Caki2 (cell line): ENCODE data around the gene DNAJC11. TPM values are rescaled to one million over a fixed set of nuclear protein-coding genes. Genes with fewer than 3 reads are reported as not detected.
"Not testable (repeated sequence)": the region's sequence is repeated elsewhere in the genome, so short reads cannot be mapped to it uniquely, and the experiment has no call there.

Experiments used
- DNase-seq: peaks from one replicate; pipeline ENCODE4 v3.0.0-alpha.2; 2015; ENCODE audit warnings: low read depth
- in situ Hi-C: cut with HindIII; loops from 2 replicates; pipeline ENCODE4 v1.10.0; 2016; ENCODE audit warnings: low sequenced_read_pairs, low pct_unique_long_range_greater_than_20kb, mixed read lengths
- total RNA-seq: library from RNA; depleted of rRNA; stranded (reverse); fragments of >200 nt; shearing (Covaris generic); gene quantifications from 2 replicates; pipeline ENCODE4 v1.2.3, GENCODE V29; 2014; ENCODE audit warnings: low replicate concordance

The DNAJC11 gene
- total RNA-seq, 1 experiment from 2014 or later, result 36.9 TPM

DNA sequence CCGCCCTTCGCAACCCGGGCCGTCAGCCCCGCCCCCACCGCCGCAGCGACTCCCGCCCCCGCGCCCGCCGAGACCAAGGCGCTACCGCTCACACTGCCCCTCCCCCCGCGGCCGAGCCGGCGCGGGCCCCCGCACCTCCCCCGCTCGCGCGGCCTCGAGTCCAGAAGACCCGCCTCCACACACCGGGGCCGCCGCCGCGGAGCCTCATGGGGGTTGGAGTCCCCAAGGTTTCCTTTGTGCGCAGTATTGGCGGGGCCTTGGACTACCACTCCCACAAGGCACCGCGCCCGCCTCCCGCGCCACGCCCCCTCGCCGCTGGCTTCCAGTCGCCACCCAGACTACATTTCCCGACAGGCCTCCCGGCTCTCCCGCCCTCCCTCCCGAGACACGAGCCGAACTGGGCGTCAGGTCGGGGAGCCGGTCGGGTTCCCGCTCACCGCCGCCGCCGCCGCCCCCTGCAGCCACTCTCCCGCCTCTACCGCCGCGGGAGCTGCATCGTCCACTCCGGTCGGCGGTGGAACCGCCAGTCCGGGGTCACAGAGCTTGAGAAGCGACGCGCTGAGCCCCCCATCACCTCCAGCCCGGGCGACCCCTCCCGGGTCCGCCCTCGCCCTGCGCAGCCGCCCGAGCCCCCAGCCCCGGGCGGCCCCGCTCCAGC, 88.1 kb downstream of the DNAJC11 start, which contains the start of gene PHF13:
TSS of gene PHF13 (plus strand) at position 371 of the 658 bp plus-strand sequence. CDS start 336 bp downstream, outside the sequence.
- in situ Hi-C loops, result no loop called here
- peak; percentile 96 for DNase-seq

DNA sequence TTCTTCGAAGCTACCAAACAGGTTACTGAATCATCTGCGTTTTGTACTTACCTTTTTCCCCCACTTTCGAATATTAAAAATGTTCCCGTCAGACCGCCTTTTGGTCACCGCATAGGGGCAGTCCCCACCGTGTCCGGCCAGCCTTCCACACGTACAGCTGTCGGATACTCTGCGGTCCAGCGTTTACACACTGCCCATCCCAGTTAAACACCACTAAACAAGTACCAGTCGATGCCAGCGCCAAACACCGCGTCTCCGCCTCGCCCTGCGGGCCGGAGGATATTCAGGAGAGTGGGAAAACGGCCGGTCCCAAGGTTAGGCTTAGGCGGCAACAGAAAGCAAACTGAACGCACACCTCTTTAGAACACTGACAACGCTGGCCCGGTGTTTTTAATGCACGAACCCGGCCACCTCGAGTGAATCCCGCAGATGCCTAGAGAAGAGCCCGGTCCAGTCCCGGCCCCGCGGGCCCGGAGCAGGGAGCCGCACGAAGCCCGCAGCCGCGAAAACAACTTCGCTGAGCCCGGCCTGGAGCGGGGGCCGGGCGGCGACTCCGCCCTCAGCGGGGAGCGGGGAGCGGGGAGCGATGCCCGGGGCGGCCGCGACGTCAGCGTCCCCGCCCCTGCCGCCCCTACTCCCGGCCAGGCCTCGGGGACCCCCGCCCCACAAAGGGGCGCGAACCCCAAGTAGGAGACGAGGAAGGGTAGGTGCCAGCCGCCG, 88.8 kb downstream of the DNAJC11 start:
- in situ Hi-C loops, result no loop called here
- DNase-seq, result peak; percentile 55

DNA sequence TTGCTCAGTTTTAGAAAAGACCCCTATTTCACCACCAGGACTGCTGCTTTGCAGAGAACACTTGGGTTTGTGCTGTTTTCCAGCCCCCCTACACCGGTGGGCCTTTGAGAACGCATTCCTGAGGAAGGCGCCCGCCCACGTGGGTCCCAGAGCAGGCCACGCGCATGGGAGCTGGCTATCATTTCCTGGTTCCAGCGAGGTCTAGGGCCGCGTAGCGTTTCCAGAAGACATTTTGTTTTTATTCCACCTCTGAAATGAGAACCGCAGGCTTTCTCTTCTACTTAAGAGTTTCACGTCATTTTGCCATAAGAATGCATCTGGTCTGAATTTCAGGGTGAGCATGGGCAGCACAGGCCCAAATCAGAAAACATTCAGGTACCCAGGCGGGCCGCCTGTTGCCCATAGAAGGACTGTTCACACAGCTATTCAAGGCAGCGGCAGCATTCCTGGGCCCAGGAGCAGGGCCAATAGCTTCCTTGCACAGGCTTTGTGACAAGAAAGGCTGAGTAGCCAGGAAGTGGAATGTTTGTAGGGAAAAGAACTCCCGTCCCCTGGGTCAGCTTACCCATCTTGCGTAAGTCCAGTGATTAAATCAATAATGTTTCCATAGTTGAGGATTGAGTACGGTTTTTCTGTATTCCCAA, 97.6 kb downstream of the DNAJC11 start:
- in situ Hi-C loops, result no loop called here
- DNase-seq, result no peak

DNA sequence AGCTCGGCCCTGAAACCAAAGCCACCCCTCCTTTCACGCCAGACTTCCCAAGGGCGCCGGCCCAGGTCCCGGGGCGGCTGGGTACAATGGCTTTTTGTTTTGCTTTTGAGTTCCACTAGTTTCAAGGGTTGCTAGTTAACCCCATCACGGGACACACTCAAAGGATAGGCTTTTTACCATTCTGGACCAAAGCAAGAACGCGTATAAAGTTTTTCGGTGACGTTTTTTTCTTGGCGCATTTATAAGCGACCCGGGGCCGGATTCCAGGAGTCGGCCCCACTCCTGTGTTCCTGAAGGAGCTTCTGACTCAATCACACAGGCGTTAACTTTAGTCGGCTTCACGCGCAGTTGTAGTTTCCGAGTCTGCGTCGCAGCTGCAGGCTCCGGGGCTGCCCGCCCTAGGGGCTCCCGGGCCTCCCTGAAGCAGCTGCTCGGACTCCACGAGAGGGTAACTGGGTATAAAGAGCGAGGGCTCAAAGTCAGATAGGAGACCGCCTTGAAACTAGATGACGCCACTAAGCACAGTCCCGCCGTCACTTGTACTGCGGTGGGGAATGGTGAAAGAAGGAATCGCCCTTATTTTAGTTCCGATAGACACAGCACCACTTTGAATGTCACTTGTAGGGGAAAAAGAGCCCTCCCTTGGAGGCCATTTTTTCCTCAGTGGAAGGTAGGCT, 98.2 kb downstream of the DNAJC11 start:
- no peak for DNase-seq
- in situ Hi-C loops, result no loop called here

DNA sequence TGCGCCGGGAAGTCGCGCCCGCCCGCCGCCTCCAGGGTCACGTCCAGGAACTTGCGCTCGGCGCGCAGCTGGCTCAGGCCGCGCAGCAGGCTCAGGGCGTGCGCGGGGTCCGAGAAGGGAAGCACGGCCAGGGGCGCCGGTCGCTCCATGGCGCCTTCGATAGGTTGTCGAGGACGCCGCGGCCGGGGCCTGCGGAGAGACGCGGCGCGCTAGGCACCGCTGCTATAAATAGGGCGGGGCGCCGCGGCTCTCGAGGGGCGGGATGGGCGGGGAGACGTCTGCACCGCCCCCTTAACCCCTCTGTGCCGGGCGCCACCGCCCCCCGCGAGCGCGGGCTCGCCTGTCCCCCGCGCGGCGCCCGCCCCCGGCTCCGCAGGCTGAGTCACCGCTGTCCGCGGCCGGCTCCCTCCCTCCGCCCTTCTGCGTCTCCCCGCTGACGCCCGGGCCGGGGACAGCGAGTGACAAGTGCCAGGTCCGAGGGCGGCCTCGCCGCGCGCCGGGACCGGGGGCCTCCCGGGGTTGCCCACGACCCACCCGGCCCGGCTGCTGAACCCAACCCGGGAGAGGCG, 98.9 kb downstream of the DNAJC11 start, which contains the start of gene KLHL21:
TSS of gene KLHL21 (minus strand) at position 201 of the 569 bp plus-strand sequence. CDS start at position 149, 52 bp downstream.
- in situ Hi-C loops, result no loop called here
- DNase-seq, result peak; percentile 84

DNA sequence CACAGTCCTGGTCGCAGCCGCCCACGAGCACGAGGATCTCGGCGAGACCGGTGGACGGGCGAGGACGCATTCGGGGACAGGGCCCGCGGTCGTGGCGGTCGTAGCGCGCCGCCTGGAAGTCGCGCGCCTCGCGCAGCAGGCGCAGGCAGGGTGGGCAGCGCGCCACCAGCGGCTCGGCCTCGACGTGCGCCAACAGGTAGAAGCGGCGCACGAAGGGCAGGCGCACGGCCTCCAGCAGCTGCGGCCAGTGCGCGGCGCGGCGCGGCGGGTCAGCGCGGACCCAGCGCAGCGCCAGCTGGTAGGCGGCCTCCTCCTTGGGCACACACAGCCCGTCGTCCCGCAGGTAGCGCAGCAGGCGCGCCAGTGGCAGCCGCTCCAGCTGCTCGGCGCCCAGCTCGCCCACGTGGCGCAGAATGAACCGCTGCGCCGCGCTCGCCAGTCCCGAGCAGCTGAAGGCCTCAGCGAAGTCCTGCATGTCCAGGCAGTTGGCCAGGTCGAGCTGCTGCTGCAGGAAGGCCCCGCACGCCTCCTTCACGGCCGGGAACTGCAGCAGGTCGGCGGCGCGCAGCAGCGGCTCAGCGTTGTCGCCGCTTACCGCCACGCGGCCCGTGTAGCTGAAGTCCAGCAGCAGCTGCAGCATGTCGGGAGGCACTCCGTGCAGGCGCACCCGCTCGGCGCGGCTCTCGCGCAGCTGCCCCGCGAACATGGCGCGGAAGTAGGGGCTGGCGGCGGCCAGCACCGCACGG, 99.5 kb downstream of the DNAJC11 start:
- peak; percentile 66 for DNase-seq
- in situ Hi-C loops, result no loop called here

DNA sequence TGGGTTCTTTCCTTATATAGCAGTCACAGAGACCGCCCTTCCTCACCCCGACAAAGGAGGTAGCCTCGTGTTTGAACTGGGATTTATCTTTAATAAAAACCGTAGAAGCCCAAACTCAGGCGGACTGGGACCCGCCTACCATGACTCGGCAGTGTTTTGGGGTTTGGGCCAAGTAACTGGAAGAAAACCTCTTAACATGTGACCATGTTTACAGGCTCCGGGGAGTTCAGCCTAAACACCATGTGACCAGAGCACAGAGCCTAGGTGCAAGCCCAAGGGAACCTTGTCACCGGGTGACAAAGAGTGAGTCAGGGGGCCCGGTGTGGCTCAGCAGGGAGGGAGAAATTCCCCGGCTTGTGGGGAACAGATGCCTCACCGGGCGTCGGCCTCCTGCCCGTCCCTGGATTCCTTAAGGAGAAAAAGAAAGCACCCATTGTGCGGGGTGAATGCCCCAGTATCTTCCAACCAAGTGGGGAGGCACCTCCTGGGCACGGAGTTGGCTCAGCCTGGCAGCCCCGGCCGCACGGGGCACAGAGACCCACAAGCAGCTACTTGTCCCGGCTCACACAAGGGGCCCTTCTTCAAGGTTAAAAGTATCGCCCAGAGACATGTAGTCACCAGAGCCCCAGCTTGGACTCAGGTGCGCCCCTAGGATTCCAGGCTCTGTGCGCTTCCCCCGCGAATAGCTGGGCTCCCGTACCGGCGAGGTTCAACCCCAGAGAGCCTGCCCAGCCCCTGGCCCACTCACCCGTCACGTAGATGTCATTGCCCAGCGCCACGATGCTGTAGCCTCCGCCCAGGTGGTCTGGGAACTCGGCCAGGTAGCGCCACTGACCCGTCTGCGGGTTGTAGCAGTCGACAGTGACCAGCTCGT, 100.3 kb downstream of the DNAJC11 start:
- in situ Hi-C loops, result no loop called here
- DNase-seq, result peak; percentile 94

DNA sequence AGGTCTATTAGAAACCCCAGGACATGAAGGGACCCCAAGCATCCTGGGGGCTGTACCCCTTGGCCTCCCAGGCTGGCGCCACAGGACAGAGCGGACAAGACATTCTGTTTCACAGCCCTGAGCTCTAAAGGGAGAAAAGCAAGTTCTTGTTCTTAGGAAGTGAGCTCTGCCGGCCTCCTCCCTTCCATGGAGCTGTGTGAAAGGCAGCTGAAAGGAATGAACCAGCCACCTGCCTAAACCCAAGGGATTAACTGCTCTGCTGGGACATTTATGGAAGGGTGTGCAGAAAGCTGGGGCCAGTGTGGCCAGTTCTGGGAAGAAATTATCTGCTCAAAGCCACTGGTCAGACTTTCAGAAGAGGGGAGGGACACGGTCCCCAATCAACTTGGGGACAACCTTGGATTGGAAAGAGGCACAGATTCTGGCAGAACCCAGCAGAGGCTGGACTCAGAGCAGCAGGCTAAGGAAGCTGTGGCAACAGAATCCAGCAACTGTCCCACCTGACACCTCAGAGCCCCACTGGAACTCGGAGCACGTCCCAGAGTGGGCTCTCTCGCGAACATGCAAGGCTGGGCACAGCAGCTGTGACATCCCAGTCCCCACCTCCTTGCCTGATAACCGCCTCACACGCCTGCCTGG, 101.1 kb downstream of the DNAJC11 start:
- in situ Hi-C loops, result no loop called here
- no peak for DNase-seq

DNA sequence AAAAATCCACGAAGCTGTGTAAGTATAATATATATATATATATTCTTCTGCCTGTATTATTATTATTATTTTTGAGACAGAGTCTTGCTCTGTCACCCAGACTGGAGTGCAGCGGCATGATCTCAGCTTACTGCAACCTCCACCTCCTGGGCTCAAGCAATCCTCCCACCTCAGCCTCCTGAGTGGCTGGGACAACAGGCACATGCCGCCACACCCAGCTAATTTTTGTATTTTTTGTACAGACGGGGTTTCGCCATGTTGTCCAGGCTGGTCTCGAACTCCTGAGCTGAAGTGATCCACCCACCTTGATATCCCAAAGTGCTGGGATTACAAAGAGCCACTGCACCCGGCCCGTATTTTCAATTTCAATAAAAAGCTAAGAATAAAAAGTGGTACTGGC, 101.6 kb downstream of the DNAJC11 start:
- in situ Hi-C loops, DNase-seq: not testable (repeated sequence)

DNA sequence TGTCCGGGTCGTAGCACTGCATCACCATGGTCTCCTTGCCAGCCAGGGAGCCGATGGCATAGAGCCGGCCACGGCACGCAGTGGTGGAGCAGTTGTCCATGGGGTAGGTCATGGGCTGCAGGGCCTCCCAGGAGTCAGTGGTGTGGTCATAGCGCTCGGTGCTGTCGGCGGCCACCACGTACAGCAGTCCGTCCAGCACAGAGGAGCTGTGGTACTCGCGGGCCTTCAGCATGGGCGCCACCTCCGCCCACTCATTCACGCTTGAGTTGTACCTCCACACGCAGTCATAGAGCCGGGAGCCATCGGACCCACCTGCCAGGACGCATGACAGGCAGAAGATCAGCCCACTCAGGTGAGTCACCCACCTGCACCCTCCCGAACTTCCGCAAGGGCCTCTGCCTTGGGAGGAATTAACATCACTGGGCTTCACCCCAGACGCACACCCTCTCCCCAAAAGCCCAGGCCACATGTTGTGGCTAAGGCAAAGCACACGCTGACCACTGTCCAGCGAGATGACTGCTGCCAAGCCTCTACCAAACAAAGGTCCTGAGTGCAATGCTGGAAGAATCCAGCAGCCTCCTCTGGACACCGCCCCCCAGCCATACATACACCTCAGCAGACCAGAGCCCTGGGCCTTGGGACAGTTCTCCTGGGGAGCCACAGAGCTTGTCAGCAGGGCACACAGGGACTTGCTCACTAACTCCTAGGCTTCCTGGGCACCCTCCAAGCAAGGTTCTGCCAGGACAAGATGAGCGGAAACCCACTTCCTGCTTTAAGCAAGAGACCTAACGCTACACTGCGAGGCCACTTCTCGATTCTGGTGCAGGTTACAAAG, 102.3 kb downstream of the DNAJC11 start:
- DNase-seq, result peak; percentile 16
- in situ Hi-C loops, result no loop called here

DNA sequence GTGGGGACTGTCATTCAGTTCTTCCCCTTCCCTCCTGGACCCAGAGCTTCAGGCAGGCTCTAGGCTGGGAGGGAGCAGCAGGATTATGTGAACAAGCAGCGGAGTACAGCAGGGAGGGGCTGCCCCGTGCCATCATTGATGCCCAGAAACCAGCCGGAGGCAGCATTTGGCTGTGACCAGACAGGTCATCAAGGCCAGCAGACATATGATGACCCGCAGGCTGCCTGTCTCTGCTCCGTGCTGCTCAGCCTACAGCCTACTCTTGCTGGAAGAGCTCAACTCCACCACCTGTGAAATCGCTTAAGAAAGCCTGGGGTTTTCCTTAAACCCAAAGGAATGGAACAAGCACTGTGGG, 103.9 kb downstream of the DNAJC11 start:
- in situ Hi-C loops, result no loop called here
- DNase-seq, result no peak

DNA sequence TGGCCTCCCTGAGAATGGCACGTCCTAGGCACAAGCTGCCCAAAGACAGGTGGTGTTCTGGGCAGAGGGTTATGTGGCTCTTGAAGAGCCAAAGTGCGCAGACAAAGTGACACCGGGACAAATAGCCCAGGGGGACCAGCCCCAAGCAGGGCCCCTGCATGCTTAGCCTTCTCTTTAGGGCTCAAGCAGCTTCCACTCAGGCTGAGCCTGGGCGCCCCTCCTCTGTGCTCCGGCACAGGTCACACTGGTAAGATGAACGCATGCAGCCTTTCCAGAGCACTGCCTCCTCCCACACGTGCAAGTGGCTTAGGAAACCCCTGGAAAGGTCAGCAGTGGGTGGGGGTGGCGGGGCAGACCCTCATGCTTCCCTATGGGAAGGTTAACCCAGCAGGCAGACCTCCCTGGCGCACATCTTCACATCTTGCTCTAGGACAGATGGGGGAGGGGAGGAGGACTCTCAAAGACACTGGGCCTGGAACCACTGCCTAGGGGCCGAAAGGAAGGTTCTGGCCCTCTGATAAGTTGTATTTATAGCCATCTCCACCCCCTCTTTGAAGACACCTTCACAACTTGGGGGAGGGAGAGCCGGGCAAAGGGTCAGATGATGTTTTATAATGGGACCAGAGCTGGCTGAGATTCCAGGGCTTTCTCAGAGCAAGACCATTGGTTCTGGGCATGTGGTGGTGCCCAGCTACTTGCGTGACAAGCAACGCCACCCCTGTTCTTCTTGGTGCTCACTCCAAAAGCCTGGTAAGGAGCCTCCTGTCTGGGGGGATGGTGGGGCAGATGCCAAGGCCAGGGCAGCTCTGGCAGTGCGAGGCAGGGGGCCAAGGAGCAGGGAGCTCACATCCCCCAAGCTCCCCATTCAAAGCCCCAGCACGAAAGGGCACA, 104.5 kb downstream of the DNAJC11 start:
- DNase-seq, result no peak
- in situ Hi-C loops, result no loop called here

DNA sequence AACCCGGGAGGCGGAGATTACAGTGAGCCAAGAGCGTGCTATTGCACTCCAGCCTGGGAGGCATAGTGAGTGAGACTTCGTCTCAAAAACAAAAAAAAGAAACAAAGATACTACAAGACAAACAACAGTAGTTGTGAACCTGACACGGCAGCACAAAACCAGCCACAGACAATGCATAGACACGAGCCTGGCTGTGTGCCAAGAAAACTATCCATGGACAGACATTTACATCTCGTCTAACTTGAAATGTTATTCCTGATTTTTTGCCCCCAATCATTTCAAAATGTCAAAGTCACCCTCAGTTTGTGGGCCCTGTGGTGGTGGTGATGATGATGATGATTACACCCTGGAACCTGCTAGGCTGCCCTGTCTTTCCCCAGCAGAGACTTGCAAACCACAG, 105.3 kb downstream of the DNAJC11 start:
- in situ Hi-C loops, result no loop called here
- no peak for DNase-seq

DNA sequence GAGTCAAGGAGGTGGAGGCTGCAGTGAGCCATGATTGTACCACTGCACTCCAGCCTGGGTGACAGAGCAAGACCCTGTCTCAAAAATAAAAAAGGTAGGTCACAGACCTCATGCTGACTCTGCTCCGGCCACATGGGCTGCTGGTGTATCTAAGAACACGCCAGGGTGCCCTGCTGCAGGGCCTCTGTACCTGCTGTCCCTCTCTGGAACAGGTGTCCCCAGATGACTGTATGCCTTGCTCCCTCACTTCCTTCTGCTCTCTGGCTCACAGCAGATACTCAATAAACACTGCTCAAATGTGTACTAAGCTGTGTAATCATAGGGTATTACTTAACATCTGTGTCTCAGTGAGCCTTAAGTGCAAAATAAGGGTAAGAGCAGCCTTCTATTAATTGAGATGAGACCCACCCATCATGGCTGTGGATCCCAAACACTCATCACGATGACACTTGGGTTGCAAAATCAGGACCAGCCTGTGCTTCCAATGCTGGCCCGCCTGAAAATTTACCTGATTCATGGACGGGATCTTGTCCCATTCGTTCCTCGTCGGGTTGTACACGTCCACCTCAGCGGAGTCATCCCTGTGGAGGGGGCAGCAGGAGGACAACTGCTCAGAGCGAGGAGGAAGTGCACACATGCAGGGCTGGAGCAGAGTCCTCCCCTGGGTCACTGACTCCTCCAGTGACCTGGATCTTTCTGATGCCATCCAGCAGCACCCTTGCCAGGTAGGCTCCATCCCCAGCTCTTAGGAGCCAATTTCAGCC, 106.5 kb downstream of the DNAJC11 start:
- in situ Hi-C loops, result no loop called here
- no peak for DNase-seq
